Panc1 (cell line): ENCODE results near the gene PSMD8. TPM values are rescaled to one million over a fixed set of nuclear protein-coding genes. Genes with fewer than 3 reads are reported as not detected.

ENCODE experiments used
- total RNA-seq: library from RNA; stranded (reverse); gene quantifications from one replicate; pipeline ENCODE4 v1.2.1, GENCODE V29; 2021; ENCODE audit not compliant: unreplicated experiment

PSMD8 gene
- total RNA-seq, 1 experiment from 2014 or later, result 388 TPM

Other genes with a start within 250 kb of the PSMD8 start
- 7.5 TPM for gene DPF1, start 150.3 kb upstream of the PSMD8 start, total RNA-seq
- gene PPP1R14A, start 118.2 kb upstream of the PSMD8 start, total RNA-seq, result 356 TPM
- gene SPINT2, start 110.0 kb upstream of the PSMD8 start, total RNA-seq, result 1,006 TPM
- gene C19orf33, start 70.3 kb upstream of the PSMD8 start, total RNA-seq, result 201 TPM
- 143 TPM for gene YIF1B, start 58.6 kb upstream of the PSMD8 start, total RNA-seq
- 17.2 TPM for gene KCNK6, start 54.7 kb upstream of the PSMD8 start, total RNA-seq
- gene CATSPERG, start 38.7 kb upstream of the PSMD8 start, total RNA-seq, result 8.9 TPM
- 1.4 TPM for gene GGN, start 13.5 kb downstream of the PSMD8 start, total RNA-seq
- 3.8 TPM for gene SPRED3, start 14.1 kb downstream of the PSMD8 start, total RNA-seq
- gene FAM98C, start 28.5 kb downstream of the PSMD8 start, total RNA-seq, result 24.7 TPM
- not detected for gene RASGRP4, start 51.6 kb downstream of the PSMD8 start, total RNA-seq
- gene RYR1, start 59.1 kb downstream of the PSMD8 start, total RNA-seq, result 34.2 TPM
- gene MAP4K1, start 243.4 kb downstream of the PSMD8 start, total RNA-seq, result 11.1 TPM
- 2,011 TPM for gene EIF3K, start 244.6 kb downstream of the PSMD8 start, total RNA-seq